NCI-H345 (cell line): ENCODE measurements around the gene C18orf32.
"Not testable (repeated sequence)": the region's sequence is repeated elsewhere in the genome, so short reads cannot be mapped to it uniquely, and the experiment has no call there.

ENCODE experiments used
- DNase-seq: peaks from one replicate; lab custom pipeline; 2025; lab: John Stamatoyannopoulos, UW

Gene C18orf32

DNA sequence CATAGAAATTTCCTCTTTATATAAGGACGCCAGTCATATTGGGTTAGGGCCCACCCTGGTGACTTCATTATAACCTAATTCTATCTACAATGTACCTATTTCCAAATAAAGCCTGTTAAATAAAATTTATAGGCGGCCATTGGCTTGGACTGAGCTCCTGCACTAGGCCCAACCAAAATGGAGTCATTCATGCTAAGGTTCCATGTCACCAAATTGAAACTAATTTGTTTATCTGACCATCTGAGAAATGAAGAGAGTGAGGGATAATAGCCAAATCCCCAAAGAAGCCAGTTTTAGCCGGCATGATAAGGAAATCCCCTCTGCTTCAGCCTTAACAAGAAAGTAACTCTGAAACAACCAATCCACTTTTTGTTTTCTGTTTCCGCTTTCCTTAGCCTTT, 19.4 kb downstream of the C18orf32 start:
- DNase-seq: no peak

DNA sequence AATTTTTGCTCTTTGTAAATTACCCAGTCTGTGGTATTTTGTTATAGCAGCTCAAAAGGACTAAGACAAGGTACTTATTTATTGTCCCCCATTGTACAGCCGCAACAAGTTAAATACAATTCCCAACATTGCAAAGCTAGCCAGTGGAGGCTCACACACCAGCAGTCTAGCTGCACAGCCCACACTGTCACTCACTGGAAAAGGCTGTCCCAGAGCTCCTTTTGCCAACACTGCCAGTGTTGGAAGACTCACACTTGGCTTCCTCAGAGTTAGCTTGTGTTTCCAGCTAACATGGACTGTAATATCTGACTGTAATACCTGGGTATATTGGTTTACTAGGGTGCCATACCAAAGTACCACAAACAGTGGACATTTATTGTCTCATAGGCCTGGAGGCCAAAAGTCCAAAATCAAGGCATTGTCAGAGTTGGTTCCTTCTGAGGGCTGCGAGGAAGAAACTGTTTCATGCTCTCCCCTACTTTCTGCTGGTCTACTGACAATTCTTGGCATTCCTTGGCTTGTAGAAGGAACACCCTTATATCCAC, 19.9 kb downstream of the C18orf32 start:
- no peak for DNase-seq

DNA sequence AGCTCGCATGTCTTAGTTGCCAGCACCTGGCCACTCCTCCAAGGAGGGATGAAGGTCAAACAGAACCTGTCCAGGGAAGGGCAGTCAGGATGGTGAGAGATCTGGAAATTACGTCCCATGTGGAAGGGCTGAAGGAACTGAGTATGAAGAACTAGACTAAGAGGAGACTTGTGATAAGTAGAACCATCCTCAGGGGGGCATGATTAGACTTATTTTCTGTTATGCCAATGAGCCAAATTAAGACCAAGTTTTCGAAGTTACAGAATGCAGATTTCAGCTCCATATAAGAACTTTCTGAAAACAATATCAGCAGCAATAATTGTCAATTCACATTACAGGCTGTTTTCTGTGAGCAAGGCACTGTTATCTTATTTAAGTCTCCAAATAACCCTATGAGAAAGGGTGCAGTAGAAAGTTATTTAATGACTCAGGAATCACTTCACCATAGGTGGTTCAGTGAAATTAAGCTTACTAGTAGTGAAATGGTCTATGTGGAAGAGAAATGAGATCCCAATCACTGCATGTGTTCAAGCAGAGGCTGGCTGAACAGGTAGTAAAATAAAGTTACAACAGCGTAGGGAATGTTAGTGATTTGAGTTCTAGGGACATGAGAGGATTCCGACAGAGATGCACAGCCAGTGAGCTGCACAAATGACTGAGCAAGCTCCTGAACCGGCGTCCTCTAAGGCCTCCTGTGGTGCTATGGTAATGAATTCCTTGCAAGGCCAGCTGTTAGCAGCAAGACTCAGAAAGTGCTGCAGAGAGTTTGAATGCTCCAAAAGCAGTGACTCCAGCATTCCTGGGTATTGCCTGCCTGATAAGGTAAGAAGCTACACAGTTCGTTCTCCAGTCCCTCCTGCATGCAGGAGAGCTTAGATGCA, 22.1 kb downstream of the C18orf32 start:
- peak; percentile 7 for DNase-seq

DNA sequence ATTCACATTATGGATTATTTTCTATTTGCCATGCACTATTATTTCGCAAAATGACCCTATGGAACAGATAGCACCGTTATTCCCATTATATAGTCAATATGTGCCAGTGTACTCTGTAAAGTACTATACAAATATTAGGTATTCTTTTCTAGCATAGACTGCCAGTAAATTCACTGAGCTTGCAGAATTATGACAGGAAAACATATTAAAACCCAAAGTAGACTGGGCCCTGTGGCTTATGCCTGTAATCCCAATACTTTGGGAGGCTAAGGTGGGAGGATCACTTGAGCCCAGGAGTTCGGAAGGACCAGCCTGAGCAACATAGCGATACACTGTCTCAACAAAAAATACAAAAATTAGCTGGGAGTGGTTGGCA, 25.4 kb downstream of the C18orf32 start:
- DNase-seq: no peak

GRCh38 chr18:49460976-49461601, 25.9 kb downstream of the C18orf32 start:
- peak; percentile 33 for DNase-seq

GRCh38 chr18:49459404-49460171, 27.4 kb downstream of the C18orf32 start:
- DNase-seq: no peak

DNA sequence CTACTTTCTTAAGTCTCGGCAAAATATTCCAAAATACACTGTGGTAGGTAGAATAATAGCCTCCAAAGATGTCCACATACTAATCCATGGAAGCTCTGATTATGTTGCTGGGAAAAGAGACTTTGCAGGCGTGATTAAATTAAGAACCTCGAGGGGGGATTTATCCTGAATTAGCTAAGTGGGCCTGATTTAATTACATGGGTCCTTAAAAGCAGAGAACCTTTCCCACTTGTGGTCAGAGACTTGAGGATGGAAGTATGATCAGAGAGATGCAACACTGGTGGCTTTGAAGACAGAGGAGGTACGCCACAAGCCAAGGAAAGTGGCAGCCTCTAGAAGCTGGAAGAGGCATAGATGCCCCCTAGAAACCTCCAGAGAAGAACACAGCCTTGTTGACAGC, 29.4 kb downstream of the C18orf32 start:
- DNase-seq: no peak

GRCh38 chr18:49456794-49457193, 30.2 kb downstream of the C18orf32 start:
- DNase-seq: no peak

GRCh38 chr18:49452534-49452933, 34.5 kb downstream of the C18orf32 start:
- DNase-seq: not testable (repeated sequence)

DNA sequence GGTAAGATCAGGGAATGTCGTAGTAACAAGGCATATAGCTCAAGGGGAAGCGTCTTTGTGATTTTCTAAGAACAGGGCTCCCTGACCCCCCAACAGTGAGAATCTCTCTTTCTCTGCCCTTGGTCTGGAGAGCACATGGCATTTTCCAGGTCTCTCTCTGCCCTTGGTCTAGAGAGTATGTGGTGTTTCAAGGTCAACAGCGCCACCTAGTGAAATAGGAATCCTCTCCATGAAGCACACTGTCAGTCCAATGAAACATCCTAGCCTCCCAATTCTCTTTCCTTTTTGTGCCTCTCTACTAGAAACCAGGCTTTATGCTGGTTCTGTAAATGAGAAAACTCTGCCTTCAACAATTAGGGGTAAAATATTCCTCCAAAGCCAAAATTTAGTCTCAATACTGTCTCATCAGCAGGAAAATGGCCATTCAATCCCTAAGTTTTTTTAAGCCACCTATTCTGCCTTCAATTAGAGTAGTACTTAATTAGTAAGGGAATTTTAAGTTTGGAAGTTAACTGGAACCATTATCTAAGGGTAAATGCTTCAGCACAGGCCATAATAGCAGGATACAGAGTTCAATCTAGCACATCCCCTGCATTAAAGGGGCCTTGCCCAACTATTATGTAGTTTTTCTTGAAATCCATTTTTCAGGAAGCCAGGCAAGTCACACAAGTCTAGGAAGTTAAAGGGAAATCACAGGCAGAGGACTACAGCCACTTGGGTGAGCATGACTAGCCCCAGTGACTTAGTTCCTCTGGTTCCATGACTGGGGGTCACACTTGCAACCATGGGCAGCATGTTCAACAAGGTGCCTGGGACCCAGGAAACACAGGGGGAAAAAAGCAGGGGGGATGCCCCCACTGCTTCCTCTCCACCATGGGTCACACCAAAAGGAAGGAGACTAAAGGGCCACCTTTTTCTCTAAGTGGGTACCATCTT, 39.0 kb downstream of the C18orf32 start:
- DNase-seq: peak; percentile 70

DNA sequence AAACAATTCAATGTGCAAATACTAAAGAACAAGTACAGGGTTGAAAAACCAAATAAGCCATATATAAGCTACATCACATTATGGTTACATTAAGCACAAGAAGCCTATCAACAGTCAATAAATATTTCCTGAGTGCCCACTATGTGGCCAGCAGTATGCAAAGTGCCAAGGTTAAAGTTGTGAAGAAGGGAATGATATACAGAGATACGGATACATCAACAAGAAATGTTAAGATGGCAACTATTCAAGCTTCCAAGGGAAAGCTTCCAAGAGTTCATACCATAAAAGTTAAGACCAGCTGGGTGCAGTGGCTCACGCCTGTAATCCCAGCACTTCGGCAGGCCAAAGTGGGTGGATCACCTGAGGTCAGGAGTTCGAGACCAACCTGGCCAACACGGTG, 40.6 kb downstream of the C18orf32 start:
- DNase-seq: no peak

GRCh38 chr18:49444581-49444980, 42.5 kb downstream of the C18orf32 start:
- DNase-seq: no peak

GRCh38 chr18:49443837-49444236, 43.2 kb downstream of the C18orf32 start:
- DNase-seq: no peak

DNA sequence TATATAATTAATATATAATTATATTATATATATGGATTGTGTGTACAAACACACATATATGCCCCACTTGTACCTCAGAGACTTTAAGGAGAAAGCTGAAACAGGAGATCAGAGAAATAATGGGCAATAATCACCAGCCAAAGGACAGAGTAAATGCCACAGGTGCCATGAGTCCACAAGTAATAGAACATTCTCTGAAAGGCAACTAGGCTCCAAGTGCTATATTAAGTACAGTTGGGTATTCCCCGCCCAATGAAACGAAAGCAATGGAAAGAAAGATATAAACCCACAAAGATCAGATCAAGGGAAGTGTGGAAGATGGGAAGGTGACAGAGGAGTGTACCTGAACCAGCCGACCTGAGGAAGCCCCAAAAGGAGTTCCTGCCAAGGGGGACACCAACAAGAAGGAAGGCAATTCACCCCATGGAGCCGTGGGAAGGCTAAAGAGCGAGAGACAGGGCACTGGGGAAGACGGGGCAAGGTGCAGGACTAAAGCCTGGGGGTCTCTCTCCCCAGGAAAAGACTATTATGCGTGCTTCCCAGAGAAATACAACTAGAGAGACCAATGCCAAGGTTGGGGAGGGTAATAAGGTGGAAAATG, 45.6 kb downstream of the C18orf32 start:
- no peak for DNase-seq

GRCh38 chr18:49435170-49435569, 51.9 kb downstream of the C18orf32 start:
- no peak for DNase-seq

DNA sequence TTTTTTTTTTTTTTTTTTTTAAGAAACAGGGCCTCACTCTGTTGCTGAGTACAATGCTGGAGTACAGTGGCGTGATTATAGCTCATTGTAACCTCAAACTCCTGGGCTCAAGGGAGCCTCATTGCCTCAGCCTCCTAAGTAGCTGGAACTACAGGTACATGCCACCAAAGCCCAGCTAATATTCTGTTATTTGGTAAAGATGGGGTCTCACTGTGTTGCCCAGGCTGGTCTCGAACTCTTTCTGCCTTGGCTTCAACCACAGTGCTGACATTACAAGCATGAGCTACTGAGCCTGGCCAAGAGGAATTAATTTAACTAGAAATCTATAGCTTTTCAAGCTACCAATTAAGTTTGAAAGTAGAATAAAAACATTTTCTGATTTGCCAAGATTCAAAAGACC, 54.4 kb downstream of the C18orf32 start:
- DNase-seq: no peak

- DNase-seq: no peak
These were observed 55.7 kb downstream of the C18orf32 start for GRCh38 chr18:49431165-49431962.
